HG03460 (cell line): ENCODE results near the gene C11orf42.

ENCODE experiments used
- ATAC-seq: cut with Tn5 transposase; IDR thresholded peaks from one replicate; pipeline ENCODE4 v1.9.1; 2021; ENCODE audit not compliant: unreplicated experiment

The C11orf42 gene

DNA sequence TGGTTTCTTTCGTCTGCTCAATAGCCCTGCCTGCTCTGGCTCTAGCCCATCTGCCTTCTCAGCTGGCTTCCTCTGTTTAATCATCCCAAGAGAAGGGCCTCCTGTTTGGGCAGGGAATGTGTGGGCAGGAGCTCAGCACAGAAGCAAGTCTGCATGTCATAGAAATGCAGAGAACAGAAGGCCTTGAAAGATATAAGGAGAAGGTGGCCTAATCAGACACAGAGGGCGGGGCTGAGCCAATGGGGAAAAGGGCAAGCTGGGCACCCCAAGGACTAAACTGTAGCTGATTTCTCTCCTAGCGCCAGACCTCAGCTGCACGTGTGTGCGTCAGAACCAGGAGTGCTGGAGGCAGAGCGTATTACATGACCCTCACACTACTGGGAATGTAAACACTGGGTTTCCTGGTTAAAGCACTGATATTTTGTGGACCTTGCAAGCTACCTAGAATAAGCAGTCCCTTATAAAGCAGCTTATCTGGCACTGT is 46.7 kb downstream of the C11orf42 start:
- ATAC-seq = no peak

DNA sequence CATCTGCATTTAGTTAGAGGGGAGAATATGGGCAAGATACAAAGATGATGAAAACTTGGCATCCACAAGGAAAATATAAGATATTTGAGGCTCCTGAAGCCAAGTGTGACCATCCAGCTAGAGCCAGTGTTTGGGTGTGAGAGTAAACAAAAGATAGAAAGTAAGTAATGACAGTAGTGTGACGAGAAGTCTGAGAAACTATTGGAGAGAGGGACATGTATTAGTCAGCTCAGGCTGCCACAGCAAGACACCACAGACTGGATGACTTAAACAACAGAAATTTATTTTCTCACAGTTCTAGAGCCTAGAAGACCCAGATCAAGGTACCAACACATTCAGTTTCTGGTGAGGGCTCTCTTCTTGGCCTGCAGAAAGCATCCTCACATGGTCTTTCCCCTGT is 47.8 kb downstream of the C11orf42 start:
- ATAC-seq = no peak

DNA sequence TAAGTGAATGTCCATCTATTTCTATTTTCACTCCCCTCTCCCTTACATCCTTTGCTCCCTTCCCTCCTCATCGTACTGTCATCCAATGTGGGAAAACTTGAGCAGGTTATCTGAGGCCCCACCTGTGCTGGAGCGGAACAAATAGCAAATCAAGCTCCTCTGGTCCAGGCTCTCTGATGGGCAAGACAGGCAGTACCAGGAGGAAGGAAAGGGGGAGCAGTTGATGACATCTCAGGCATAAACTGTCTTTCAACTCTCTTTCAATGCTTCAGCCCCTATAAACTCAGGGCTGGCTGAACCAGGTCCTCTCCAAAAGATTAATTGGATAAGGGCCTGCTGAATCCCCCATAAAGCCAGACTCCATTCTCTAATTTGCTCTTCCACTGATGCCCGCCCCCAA is 52.8 kb downstream of the C11orf42 start:
- no peak for ATAC-seq

DNA sequence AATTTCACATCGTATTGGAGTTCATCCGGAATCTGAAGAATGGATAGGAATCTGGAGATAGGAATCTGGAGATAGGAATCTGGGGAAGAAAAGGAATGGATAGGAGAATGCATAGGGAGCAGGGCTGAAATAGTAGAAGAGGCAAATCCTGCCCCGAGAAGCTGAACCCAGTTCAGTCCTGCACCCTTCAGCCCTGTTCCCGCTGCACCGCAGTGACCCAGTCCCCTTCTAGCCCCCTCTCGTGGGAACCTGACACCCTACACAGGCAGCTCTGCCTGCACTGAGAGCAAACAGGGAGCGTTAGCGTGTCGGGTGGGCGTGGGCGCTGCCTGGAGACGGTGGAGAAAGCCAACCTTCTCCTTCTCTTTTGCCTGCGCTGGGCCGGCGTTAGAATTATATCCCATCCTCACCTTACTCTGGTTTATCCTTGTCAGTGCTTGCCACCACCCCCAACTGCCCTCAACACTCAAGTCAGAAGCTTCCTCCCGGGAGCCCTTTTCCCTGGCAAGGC is 53.3 kb downstream of the C11orf42 start:
- ATAC-seq = no peak

DNA sequence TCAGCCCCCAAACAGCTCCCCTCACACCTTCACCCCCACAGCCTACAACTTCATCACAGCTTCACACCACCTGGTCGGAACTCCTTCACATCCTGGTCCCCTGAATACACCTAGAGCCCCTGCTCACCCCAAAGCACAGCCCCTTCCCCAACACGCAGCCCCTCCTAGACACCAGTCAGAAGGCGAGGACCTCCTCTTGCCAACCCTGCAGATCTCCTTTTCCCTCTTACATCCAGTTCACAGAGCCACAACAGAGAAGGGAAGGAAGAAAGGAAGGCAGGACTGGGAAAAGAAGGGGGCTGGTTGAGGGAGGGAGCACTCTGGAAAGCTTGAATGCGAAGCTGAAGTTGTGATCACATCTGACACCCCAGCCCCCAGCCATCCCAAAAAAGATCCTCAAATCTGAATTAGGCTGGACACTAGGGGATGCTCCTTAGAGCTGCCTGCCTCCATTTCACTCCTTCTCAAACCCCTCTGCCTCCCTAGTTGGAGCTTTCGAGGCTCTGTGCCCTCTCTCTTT is 54.9 kb downstream of the C11orf42 start:
- no peak for ATAC-seq
